CD4-positive, alpha-beta T cell treated with Interleukin-21 for 1 hour (primary cell): ENCODE measurements around the gene ZAP70.
"Not testable (repeated sequence)": the region's sequence is repeated elsewhere in the genome, so short reads cannot be mapped to it uniquely, and the experiment has no call there.

ENCODE experiments used
- DNase-seq: peaks from one replicate; pipeline ENCODE4 v3.0.0-alpha.2; 2020

The ZAP70 gene

GRCh38 chr2:97713296-97714083 lies at the start of gene ZAP70:
Gene ZAP70, plus strand, starts transcription at chr2:97713576. Its CDS starts 10,461 bp downstream, at chr2:97724037.
- DNase-seq, result peak; percentile 78

- DNase-seq, result no peak
These were observed 49.8 kb upstream of the ZAP70 start for GRCh38 chr2:97663626-97663961.

GRCh38 chr2:97663962-97664635 lies 49.3 kb upstream of the ZAP70 start, which contains the start of gene ACTR1B:
Gene ACTR1B, minus strand, starts transcription at chr2:97664044. Its CDS starts 154 bp downstream, at chr2:97663890.
- peak; percentile 98 for DNase-seq

GRCh38 chr2:97664636-97664970 lies 48.8 kb upstream of the ZAP70 start:
- DNase-seq, result no peak

DNA sequence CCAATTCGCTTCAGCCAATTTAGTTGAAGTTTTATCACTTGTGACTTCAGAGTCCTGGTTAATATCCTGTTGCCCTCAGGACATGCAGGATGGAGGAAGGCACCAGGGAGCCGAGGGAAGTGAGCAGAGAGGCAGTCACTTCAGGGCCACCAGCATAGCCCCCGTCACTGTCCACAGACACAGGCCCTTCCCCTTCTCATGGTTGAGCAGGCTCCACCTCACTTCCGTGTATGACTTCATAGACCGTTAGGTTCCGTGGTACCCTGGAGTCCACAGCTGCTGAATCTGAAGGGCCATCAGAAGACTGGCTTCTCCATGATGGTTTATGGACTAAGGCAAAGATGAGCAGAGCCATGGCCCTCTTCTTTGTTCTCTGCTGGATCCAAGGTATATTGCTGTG lies 43.9 kb upstream of the ZAP70 start, which contains the start of gene C2orf92:
Gene C2orf92, plus strand, starts transcription at position 266 of the 400 bp plus-strand sequence. Its CDS starts 76 bp downstream, at position 342.
- DNase-seq, result no peak

DNA sequence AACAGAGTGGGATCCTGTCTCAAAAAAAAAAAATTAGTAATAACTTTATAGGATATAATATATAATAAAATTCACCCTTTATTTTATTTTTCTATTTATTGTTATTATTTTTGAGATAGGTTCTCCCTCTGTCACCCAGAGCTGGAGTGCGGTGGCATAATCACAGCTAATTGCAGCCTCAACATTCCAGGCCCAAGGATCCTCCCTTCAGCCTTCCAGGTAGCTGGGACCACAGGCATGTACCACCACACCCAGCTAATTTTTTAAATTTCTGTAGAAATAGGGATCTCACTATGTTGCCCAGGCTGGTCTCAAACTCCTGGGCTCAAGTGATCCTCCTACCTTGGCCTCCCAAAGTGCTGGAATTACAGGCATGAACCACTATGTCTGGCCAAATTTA lies 42.9 kb upstream of the ZAP70 start:
- DNase-seq, result no peak

- no peak for DNase-seq
These were observed 41.9 kb upstream of the ZAP70 start for GRCh38 chr2:97671526-97671925.

DNA sequence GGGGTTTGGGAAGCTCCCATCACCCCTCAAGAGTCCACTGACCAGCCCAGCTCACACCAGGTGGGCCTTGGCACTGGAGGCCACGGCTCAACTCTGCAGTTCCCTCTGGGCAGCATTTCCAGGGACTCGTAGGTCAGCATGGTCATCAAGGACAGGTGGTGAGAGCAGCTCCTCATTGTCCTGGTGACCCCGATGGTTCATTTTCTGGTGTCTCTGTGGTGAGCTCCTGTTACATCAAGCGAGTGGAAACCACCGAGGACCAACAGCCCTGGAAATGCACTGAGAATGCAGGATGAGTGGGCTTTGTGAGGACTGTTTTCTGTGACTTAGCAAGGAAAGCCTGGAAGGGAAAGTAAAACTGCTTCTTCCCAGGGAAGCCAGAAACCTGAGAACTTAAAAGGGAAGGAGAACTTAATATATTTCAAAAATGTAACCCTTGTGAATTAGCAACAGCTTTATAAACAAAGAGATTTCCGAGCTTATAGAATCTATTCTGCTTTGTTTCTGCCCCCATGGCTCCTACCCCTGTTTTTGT lies 40.7 kb upstream of the ZAP70 start:
- not testable (repeated sequence) for DNase-seq

GRCh38 chr2:97673182-97673914 lies 40.0 kb upstream of the ZAP70 start:
- no peak for DNase-seq

- no peak for DNase-seq
These were observed 39.5 kb upstream of the ZAP70 start for GRCh38 chr2:97673915-97674283.

DNA sequence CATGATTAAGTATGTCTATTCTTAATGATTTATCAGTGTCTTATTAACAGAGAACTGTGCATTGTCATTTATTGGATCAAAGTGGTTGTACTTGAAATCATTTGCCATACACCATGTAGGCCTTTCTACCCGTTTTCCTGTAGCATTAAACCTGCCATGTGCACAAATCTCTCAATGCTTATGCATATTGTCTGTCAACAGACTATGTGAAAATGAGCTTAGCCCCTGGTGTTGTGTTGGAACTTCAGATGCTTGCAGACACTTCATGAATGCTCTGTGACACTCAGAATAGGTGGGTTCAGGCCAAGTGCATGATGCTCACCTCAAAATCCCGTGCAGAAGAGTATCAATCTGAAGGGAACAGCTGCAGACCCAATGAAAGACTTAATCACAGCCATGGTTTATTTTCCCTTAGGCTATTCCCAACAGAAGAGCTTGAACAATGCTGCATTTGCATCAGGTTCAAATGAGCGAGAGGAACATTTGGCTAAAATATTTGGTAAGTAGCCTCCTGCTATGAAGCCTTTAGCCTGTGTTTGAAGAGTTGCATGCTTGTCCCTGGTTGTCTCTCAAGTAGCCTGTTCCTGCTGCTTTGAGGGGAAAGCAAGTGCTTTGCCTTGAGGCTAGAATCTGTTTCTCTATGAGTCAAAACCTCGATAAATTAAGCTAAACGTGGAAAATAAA lies 37.8 kb upstream of the ZAP70 start:
- no peak for DNase-seq

DNA sequence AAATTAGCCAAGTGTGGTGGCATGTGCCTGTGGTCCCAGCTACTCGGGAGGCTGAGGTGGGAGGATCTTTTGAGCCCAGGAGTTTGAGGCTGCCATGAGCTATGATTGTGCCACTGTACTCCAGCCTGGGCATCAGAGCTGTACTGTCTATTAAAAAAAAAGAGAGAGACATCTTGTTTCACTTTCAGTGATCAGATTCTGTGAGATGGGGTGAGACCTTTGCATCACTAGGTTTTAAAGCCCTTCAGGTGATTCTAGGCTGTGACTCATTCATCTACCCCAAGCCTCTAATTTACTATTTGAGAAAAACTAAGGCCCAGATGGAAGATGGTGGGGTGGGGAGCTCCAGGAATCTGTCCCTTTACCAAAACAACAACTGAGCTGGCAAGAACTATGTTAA lies 36.8 kb upstream of the ZAP70 start:
- DNase-seq, result no peak

- DNase-seq, result no peak
These were observed 35.9 kb upstream of the ZAP70 start for GRCh38 chr2:97677480-97677879.

GRCh38 chr2:97678298-97678697 lies 35.1 kb upstream of the ZAP70 start:
- DNase-seq, result no peak

GRCh38 chr2:97687235-97687634 lies 26.1 kb upstream of the ZAP70 start:
- not testable (repeated sequence) for DNase-seq

DNA sequence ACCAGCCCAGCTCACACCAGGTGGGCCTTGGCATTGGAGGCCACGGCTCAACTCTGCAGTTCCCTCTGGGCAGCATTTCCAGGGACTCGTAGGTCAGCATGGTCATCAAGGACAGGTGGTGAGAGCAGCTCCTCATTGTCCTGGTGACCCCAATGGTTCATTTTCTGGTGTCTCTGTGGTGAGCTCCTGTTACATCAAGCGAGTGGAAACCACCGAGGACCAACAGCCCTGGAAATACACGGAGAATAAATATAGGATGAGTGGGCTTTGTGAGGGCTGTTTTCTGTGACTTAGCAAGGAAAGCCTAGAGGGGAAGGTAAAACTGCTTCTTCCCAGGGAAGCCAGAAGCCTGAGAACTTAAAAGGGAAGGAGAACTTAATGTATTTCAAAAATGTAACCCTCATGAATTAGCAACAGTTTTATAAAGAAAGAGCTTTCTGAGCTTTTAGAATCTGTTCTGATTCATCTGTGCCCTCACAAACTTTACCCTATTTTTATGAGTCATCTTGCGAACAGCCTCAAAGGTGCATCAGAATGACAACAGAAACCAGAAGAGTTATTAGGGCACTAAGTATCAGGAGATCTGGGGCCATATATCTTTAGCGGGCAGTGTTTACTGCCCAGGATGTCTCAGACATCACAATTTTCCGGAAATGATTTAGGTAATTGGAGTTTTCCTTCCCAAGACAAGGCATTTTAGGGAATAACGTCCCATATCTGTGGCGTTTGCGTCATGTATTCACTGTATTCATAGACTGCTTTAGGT lies 25.1 kb upstream of the ZAP70 start:
- DNase-seq, result no peak

- DNase-seq, result no peak
These were observed 22.2 kb upstream of the ZAP70 start for GRCh38 chr2:97691166-97691565.

DNA sequence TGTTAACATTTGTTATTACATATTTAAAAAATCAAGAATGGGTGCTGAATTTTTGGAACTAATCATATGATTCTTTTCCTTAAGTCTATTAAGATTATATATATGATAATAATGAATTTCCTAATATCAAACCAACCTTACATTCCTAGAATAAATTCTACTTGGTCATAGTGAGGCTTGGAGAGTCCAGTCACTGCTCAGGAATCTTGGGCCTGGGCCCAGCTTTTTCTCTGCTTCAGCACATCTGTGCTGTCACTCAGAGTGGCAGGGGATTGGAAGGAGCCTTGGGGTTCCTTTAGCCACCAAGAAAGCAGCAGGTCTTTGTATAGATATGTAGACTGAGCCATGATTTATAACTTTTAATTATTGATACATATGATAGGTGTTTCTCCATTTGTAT lies 19.9 kb upstream of the ZAP70 start:
- no peak for DNase-seq

DNA sequence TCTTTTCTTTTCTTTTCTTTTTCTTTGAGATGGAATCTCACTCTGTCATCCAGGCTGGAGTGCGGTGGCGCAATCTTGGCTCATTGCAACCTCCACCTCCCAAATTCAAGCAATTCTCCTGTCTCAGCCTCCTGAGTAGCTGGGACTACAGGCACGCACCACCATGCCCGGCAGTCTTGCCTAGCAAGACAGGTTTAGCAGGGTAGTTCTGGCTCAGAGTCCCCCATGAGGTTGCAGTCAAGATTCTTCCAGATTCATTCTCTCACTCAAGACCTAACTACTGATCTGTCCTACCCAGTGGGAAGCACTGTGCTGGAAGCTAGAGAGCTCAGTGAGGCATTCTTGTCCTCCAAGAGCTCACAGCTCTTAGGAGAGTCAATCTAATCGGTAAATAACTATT lies 17.6 kb upstream of the ZAP70 start:
- DNase-seq, result no peak

DNA sequence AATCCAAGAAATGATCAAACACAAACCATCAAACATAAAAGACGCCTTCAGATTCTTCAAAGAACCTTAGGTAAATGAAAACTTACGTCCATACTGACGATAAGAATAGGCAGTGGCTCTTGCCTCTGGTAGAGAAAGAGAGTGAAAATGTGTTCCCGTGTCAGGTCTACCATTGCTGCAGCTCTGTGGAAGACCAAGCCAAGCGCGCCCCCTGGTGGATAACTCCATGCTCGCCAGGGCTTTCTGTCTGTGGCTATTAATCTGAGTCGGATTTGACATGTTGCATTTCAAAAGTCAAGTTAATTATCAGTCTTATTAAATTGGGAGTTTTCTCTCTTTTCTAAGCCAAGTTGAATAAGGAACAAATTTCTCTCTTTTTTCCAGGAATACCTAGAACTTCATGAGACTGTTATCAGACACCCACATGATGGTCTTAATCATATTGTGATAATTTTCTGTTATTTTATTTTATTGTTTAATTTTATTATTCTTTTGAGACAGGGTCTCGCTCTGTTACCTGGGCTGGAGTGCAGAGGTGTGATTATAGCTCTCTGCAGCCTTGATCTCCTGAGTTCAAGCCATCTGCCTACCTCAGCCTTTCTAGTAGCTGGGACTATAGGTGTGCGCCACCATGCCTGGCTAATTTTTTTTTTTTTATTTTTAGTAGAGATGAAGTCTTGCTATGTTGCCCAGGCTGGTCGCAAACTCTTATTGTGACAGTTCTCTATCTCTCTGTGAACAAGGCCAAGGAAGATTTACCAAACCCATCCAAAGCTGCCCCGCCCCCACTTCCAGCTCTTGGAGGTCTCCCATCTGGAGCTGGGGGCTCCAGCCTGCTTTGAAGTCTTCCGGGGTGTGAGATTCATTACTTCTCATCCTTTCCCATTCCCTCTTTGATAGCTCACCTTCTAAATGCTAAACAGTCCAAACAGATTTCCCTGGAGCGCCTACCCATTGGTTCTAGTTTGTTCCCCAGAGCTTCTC lies 15.8 kb upstream of the ZAP70 start:
- DNase-seq, result peak; percentile 90

- DNase-seq, result no peak
These were observed 14.8 kb upstream of the ZAP70 start for GRCh38 chr2:97698530-97698929.
